Subcutaneous preadipocyte (primary cell): ENCODE data around the gene ORC4. TPM values are rescaled to one million over a fixed set of nuclear protein-coding genes. Genes with fewer than 3 reads are reported as not detected.

Experiments used
- total RNA-seq: library from RNA; depleted of rRNA; stranded (reverse); fragments of >200 nt; gene quantifications from 2 replicates; pipeline ENCODE4 v1.2.3, GENCODE V29; 2012

Gene ORC4
- total RNA-seq = 18.0 and 20.2 TPM in 2 replicates

DNA sequence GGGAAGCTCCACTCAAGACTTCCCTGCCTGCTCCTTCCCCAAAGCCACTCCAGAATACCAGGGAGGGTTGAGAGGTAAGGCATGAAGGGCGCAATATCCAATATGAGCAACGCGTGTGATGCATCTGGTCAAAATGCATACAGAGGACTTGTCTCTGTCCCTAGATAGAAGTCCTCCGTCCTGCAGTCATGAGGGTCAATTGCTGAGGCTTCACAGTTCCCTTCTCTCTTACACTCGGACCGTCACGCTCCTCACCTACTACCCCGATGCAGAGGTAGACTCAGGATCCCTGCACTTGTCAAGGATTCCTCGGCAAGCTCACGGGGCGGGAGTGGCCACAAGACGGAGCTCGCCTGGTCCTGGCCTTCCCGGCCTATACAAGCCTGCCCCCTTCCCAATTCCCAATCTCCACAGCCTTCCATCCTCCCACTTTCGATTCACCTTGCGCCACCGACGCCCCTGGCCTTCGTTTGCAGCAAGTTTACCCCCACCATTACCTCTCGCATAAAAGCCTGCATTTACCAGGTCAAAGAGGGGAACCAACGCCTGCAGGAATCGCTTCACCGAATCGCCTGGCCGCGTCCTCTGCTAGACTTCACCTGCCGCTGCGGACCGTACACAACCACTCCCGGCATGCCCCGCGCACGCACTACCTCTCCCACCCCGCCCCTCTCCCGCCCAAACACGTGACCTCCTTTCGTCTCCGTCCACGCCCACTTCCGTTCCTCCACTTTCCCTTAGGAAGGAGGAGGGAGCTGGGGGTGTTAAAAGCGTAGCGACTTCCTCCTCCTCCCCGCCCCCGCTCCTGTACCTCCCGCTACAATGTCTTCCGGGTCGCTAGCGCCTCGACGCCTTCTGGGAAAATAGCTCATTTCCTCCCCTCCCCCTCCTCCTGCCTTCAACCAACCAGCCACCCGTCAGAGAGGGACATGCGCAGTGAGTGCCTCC, at the start of gene ORC4:
ORC4 (minus strand) TSS at position 627 of the 948 bp plus-strand sequence. CDS start 44,779 bp downstream, outside the sequence.

GRCh38 chr2:148021059-148021861, 723 bp upstream of the ORC4 start, which contains the start of gene MBD5:
MBD5 (plus strand) TSS chr2:148021091.

Other genes starting within 250 kb of the ORC4 start
- gene ACVR2A, start 175.7 kb downstream of the ORC4 start, total RNA-seq = 20.9 and 21.9 TPM in 2 replicates
- gene MBD5, start 354 bp upstream of the ORC4 start, total RNA-seq = 25.0 and 25.4 TPM in 2 replicates